DND-41 (cell line): Measurements from ENCODE around the gene SLCO2A1.

Experiments used
- EZH2 ChIP-seq: IDR thresholded peaks from 3 replicates; pipeline ENCODE4 v1.6.1; 2012; ENCODE audit warnings: borderline replicate concordance, low read depth, mild to moderate bottlenecking, moderate library complexity, low read length, inconsistent platforms; ENCODE audit not compliant: severe bottlenecking
- TF ChIP-seq, protein P1 (sequence below): IDR thresholded peaks from 2 replicates; pipeline ENCODE4 v1.5.1; 2012; ENCODE audit warnings: borderline replicate concordance, low read length, moderate library complexity, mild to moderate bottlenecking; ENCODE audit not compliant: poor library complexity, severe bottlenecking; ENCODE audit errors: extremely low read depth

DNA sequence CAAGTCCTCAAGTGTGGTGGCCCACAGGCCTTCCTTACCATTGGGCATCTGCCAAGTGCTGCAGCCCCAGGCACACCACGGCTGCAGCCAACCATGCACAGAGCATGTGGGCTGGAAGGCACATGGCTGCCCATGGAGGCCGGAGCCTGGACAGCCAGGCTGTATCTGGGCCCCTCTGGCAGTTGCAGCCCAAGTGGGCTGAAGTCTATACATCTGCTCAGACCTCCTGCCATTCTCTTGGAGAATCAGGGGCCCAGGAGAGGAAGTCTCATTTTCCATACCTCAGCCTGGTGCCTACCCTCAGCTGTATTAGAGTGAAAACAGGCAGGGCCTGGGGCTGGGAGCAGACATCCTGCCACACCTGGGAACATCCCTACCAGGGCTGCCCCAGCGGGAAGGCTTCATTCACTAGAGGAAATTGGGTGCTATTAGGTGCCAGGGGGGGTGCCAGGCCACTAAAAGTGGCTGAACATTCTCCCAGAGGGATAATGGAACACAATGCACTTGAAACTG is 48.0 kb upstream of the SLCO2A1 start:
- TF ChIP-seq, protein P1, sequence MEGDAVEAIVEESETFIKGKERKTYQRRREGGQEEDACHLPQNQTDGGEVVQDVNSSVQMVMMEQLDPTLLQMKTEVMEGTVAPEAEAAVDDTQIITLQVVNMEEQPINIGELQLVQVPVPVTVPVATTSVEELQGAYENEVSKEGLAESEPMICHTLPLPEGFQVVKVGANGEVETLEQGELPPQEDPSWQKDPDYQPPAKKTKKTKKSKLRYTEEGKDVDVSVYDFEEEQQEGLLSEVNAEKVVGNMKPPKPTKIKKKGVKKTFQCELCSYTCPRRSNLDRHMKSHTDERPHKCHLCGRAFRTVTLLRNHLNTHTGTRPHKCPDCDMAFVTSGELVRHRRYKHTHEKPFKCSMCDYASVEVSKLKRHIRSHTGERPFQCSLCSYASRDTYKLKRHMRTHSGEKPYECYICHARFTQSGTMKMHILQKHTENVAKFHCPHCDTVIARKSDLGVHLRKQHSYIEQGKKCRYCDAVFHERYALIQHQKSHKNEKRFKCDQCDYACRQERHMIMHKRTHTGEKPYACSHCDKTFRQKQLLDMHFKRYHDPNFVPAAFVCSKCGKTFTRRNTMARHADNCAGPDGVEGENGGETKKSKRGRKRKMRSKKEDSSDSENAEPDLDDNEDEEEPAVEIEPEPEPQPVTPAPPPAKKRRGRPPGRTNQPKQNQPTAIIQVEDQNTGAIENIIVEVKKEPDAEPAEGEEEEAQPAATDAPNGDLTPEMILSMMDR, result no peak
- no peak for TF ChIP-seq EZH2
